Skin epidermis (tissue), 12 donors: ENCODE results near the gene ELMO1.
"Not testable (repeated sequence)": the region's sequence is repeated elsewhere in the genome, so short reads cannot be mapped to it uniquely, and the experiment has no call there.

Experiments
- H3K27ac ChIP-seq, 21 experiments: fragments of 200-600 bp; sonication (generic) in 11 of 21; one replicate each; pipeline ENCODE4 v1.5.0; 2020; ENCODE audit warnings: mild to moderate bottlenecking in 3 of 21, inconsistent platforms in 2 of 21, moderate library complexity in 2 of 21
- H3K4me3 ChIP-seq, 7 experiments: fragments of 200-600 bp; sonication (generic) in 2 of 7; one replicate each; pipeline ENCODE4 v1.5.0; 2020; ENCODE audit warnings: inconsistent platforms in 2 of 7, mild to moderate bottlenecking in 2 of 7, moderate library complexity in 1 of 7

Gene ELMO1

DNA sequence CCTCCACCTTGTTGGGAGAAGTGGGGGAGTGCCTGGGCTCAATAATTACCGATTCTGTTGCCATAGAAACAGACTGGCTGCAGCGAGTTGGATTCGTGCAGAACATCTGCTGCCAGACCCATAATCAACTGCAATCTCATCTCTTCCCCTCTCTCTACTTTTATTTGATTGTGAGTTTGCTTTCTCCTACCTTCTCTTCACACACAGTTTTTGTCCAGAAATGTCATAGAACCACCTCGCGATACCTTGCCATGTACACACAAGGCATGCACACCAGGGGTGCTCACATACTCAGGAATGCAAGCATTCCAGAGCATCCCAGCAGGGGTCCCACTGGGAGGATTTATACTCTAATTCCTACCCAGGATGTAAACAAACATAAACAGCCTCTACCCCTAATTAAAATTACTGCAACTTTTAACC, 462.1 kb downstream of the ELMO1 start:
- Histone ChIP-seq H3K27ac (no peak overlapping the region), H3K4me3 (no peak overlapping the region)

DNA sequence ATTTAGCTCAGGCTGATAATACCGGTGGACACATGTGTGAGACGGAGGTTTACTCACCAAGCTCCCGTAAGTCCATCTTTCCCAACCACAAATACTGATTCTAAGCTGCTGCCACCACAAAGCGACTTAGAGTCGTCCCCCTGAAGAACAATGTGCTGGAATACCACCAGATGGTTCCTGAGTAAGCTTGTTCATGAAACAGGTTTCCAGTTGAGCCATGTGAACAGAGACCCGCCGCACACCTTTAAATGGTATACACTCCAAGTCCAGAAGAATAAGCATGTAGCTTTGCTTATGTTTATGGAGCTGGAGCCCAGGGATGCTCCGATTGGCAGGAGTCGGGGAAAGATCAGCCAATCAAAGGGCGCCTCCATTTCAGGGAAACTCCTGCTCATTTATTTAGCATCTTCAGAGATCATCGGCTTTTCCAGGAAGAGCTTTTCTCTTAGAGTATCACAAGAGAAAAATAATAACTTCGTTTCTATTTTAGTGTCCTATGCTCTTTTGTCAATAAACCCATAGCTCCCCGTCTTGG, 462.7 kb downstream of the ELMO1 start:
- H3K4me3 ChIP-seq, result no peak overlapping the region
- H3K27ac ChIP-seq, result no peak overlapping the region

DNA sequence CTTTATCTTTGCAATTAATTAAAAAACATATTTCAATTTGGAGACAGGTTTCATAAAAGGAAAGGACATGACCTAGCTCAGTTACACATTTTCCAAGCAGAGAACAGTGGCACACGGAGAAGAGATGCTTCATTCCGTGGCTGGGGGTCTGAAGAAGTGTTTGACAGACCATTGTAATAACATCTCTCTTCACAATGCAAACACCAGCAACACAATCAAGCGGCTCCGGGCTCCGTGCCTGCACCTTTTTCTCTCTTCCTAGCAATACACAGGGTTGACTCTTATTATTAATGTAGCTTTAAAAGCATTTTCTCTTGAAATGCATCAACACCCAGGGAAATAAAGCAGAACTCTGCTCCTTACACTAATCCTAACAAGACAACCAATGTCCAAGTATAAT, 463.3 kb downstream of the ELMO1 start:
- no peak overlapping the region for H3K4me3 ChIP-seq
- no peak overlapping the region for H3K27ac ChIP-seq

DNA sequence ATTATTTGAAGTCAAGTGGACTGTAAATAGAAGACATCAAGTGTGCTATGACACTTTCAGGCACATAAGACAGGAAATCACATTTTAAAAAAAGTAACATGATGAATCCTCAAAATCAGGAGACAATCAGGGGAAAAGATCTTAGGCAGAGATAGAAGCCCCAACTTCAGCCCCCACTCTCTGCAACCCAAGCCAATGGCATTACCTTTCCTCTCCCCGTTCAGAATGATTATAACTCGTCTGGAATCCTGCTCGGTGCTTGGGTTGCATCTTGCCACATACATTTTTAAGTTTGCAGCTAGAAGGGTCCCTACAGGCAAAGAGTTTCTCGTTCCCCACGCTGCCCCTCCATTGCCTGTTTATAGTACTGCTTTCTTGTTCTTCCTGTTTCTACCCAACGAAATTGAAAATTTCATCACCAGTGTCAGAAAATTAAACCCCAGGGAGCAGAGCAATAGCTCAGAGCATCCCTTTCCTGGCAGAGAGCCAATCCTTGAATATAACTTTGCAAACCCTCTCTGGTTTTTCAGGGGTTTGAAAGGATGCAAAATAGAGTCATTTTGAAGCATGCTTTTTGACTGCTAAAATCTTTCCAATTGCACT, 463.9 kb downstream of the ELMO1 start:
- no peak overlapping the region for H3K4me3 ChIP-seq
- no peak overlapping the region for H3K27ac ChIP-seq

DNA sequence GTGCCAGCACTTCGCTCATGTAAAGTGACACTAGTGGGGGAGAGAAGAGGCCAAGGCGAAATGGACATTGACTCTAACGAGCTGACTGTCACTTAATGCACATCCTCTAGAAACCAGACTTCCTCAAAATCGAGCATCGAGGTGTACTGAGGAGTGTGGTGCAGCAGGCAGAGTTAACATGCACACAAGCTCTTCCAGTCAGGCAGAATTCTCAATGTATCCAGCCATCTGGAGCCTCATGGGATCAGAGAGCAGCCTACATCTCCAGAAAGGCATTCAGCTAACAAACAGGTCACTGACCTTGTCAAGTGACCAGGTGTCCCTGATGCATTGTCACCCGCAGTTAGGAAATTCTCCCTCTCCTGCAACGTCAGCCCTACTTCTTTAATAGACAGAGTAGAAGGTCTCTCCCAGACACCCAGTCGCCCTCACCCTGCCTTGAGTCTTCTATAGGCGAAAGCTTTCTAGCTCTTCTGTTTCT, 464.6 kb downstream of the ELMO1 start:
- no peak overlapping the region for H3K27ac ChIP-seq
- no peak overlapping the region for H3K4me3 ChIP-seq

DNA sequence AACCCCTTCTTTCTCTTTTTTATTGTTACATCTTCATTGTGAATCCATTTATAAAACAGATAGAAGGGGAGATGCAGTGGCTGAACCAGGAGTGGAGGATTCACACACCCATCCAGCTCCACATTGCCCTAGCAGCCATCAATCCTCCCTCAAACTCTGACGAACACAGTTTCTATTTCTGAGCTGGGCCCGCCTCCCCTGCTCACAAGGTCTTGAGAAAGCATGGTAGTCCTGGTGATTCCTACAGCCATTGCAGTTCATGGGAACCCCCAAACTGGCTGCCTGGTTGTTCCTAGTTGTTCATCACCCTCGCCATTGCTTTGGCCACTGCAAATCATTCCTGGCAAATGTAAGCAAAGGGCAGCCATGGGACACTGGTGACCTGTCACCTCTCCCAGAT, 465.9 kb downstream of the ELMO1 start:
- Histone ChIP-seq H3K27ac (no peak overlapping the region), H3K4me3 (no peak overlapping the region)

DNA sequence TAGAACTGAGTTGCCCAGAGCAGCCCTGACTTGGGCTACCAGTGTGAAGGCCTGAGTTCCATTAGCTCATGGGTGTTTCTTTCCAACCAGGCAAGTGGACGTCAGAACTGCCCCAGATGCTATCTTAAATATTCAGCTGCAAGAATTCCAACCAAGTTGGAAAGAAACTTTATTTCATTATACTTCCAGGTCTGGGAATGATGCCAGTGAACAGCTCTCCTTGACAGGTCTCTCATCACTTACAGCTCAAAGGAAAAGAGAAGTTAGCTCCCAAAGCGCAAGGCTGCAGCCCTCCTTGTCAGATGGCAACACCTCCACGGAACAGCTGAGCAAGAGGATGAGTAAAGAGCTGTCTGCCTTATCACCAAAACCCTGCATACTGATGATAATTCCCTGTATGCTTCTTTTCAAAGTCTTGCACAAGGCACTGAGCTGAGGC, 468.8 kb downstream of the ELMO1 start:
- no peak overlapping the region for H3K4me3 ChIP-seq
- no peak overlapping the region for H3K27ac ChIP-seq

DNA sequence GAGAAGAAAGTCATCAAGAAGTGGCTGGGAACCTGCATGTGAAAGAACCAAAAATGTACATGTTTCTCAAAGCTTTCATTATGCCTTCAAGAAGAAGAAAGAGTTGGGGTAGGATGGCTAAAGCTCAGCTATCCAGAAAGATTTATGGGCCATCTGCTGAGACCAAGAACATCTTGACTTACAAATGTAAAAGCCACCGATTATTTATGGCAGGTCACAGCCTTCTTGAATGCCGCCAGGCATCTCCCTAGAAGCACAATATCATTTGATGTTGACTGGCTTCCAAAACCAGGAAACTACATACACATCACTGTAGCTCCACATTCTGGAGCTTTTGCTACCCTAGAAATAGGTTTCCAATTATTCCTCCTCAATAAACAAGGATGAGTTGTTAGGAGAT, 470.2 kb downstream of the ELMO1 start:
- no peak overlapping the region for H3K27ac ChIP-seq
- H3K4me3 ChIP-seq, result no peak overlapping the region

DNA sequence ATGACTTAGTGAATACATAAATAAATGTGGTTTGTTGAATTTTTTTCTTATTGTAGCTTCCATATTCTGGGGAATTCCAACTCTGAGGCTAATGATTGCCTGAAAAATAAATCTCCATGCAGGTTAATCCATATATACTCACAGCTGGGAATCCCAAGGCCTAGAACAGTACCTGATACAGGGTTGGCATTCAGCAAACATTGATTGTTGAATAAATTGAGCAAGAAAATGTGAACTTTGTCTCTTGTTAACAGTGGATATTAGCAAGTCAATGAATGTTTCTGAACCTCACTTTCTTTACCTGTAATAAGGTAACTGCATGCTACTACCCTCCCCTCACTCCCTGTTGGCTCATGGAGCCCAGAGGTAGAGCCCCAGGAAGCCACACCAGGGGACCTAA, 470.8 kb downstream of the ELMO1 start:
- H3K27ac ChIP-seq, result no peak overlapping the region
- H3K4me3 ChIP-seq, result no peak overlapping the region

DNA sequence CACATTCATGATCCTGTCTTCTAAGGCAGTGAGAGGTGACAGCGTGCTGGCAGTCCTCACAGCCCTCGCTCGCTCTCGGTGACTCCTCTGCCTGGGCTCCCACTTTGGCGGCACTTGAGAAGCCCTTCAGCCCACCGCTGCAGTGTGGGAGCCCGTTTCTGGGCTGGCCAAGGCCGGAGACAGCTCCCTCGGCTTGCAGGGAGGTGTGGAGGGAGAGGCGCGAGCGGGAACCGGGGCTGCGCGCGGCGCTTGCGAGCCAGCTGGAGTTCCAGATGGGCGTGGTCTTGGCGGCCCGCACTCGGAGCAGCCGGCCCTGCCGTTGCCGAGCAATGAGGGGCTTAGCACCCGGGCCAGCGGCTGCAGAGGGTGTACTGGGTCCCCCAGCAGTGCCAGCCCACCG, 475.1 kb downstream of the ELMO1 start:
- H3K27ac ChIP-seq, H3K4me3 ChIP-seq: not testable (repeated sequence)

DNA sequence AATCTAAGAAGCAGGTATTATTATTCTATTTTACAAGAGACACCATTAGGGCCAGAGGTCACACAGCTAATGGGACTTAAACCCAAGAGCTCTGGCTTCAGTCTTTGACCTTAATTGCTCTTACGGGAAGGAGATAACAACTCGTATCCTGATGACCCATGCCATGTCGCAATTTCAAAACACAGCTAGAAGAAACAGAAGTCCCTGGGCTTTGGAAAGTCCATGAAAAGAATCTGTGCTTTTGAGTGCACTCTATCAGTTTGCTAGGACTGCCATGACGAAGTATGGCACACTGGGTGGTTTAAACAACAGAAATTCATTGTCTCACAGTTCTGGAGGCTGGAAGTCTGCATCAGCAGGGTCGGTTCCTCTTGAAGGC, 476.5 kb downstream of the ELMO1 start:
- Histone ChIP-seq H3K27ac (no peak overlapping the region), H3K4me3 (no peak overlapping the region)

DNA sequence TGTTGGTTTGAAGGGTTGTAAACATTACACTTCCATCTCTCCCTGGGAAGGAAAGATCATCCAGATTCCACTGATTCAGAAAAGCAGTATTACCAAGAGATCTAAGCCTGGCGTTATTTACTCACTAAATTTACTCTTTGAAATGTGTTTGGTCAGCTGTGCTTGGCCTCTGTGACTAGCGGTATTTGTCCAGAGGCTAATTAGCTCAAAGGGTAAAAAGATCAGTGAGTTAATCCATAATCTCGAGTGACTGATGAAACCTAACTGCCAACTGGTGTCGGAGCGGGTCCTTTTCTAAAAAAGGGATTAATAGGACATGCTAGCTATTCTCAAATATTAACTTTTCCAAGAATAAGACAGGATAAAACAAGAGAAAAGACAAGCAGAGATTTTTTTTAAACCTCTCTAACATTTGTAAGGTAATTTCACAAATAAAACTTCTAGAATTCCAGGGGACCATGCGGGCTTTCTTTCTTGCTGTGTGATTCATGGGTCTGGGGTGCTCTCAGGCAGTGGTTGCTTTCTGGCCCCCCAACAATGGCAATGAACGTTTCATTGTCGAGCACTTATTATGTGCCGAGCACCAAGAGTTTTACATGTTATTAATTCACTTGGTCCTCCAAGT, 477.0 kb downstream of the ELMO1 start:
- H3K27ac ChIP-seq, result no peak overlapping the region
- no peak overlapping the region for H3K4me3 ChIP-seq

DNA sequence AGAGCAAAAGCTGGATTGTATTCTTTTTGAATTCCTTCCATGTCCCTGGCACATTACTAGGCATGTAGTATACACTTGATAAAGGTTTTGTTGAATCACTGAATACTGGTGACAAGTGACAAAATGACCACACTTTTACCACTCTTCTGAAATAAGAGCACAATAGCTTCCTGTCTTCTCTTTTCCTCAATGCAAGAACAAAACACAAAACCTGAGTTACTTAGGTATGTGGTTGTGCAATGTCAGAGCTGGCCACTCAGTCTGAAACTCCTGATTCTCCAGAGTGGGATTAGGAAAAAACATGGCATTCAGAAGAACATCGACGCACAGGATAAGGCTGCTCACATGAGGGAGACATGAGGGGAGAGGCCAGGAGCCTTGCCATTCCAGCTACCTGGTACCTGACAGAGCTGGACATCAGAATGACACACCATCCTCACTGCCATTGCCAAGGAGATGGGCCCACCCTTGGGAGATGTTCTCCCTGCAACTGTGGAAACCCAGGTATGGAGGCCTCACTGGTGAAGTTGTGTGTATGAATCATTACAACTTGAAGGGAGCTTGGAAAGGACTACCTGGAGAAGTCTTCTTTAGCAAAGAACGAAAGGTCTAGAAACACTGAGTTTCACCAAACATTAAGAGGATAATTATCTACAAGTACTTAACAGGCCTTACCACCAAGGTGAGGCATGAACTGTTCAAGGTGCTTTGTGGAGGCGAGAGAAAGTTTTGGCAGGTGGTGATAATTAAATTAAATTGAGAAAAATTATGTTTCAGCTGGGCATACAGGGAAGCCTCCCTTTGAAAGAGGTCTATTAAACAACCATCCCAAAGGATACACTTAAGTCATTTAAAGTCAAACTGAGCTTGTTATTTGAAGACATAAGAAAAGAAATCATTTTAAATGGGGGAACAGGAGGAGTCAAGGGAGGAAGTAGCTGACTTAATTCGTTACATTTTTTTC, 477.8 kb downstream of the ELMO1 start:
- no peak overlapping the region for H3K4me3 ChIP-seq
- H3K27ac ChIP-seq, result peak overlapping the region in 1 of 21 experiments; percentile 7

DNA sequence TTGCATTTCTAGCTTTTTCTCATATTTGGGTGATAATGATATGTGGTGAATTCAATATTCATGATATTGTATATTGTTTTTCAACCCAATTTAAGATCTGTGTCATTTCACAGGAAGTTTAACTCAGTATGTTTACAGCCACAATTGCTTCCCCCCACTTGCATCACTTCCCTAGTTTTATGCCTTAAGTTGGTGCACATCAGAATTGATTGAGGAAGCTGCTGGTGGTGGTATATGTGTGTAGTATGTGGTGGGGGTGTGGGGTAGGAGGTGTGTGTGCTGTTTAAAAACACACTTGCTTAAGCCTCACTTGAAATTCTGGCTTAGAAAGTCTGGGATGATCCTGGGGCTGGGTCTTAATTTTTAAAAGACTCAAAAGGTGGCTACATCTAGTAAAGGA, 479.3 kb downstream of the ELMO1 start:
- Histone ChIP-seq H3K27ac (no peak overlapping the region), H3K4me3 (no peak overlapping the region)

DNA sequence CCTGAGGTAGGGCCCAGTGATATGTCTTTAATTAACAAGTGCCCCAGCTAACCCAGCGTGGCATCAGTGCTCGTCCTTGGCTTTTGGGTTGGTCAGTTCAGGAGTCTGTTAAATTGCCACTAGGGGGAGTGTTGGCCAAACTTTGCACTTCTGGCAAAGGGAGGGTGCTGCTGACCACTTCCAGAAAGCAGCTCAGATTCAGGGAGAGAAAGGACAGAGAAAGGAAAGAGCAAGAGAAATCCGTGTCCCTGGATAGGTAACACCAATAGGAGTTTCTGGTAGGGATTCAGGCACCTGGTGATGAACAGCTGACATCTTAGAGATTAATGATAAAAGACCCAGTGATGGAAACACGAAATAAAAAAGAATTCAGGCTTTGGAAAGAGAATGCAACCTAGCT, 481.3 kb downstream of the ELMO1 start:
- no peak overlapping the region for H3K4me3 ChIP-seq
- no peak overlapping the region for H3K27ac ChIP-seq

DNA sequence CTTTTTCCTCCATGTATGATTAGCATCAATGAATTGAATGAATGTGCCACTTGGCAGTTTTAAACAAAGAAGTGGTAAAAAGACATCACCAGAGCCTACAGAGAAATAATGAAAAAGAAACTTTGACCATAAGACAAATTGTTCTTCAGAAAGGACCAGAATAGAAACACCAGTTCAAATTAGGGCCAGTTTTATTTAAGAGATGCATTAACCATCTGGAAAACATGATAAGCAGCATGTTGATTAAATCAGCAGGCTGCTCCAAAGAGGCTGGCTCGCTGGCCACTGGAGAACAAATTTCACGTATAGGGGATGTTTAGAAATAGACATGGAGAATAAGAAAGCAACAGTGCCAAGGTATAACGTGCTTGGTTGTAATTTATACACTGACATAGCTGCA, 482.0 kb downstream of the ELMO1 start:
- H3K4me3 ChIP-seq, result no peak overlapping the region
- H3K27ac ChIP-seq, result no peak overlapping the region

DNA sequence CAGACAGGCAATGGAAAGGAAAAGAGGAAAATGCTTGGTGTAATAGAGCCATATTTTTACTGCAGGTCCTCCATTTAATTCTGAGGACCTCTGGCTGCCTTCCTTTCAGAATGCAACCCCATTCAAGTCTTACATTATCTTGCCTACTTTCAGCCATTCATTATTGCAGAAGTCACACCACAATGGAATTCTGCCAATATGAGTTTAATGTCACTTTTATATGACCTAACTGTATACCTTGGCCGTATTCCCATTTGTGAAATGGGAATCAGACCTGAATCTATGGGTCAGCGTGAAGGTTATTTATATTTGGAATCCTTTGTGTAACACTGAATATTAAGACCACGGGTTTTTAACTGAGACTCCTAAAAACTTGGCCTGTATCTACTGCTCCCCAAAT, 482.6 kb downstream of the ELMO1 start:
- Histone ChIP-seq H3K4me3 (no peak overlapping the region), H3K27ac (no peak overlapping the region)

DNA sequence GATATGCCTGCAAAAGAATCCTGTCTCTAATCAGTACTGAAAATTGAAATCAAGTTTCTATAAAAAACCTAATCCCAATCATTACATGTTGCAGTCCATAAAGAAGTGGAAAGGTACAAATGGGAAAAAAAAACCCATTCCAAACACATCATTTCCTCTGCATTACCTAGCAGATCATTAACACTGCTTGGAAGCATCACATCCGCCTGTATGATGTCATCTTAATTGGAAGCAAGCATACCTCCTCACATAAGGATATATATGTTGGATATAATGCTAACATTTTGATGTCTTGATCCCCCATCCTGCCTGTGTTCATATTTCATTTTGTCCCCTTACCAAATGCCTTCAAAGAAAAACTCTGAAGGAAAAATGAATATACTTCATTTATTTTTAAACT, 483.0 kb downstream of the ELMO1 start:
- H3K27ac ChIP-seq, result no peak overlapping the region
- H3K4me3 ChIP-seq, result no peak overlapping the region

DNA sequence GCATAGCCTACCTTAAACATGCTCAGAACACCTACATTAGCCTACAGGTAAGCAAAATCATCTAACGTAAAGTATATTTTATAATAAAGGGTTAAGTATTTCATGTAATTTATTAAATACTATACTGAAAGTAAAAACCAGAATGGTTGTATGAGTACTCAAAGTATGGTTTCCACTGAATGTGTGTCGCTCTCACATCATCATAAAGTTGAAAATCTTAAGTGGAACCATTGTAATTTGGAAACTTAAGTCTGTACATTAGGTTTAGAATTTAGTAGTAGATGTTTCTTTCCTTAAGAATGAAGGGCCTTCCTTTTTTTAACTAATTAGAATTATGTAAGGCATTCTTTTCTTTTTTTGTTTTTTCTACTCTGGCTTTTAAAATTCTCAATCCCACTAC, 484.4 kb downstream of the ELMO1 start:
- Histone ChIP-seq H3K4me3 (no peak overlapping the region), H3K27ac (no peak overlapping the region)

DNA sequence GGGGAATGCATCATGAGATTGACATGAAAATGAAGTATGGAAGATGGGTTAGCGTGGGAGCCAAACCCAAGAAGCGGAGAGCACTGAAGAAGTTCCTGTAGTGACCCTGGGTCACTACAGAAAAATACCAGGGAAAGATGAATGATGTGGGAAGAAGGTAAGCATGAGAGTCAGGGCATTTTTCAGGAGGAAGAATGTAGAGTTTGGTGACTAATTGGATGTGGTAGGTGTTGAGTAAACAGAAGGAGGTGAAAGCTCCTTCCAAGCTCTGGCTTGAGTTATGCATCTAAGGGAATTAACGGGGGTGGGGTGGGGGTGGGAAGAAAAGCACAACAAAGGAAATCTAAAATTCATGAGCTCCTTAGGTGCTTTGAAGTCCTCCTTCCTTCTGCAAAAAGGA, 486.3 kb downstream of the ELMO1 start:
- H3K27ac ChIP-seq, result no peak overlapping the region

DNA sequence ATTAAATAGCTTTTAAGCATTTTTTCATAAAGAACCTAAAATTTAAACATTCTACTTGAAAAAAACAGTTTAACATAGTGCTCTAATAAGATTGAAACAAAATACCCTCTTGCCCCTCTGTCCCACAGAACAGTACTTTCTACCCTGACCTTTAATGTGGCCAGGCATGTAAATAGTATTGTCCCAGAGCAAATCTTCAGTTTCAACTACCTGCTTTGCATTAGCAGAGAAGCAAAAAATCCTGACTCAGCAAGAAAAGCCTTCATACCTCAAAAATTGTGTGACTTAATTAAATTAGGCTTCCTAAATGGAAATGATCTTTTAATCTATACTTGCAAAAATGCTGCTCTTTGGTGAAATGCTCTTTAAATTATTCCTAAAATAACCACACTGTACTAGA, 487.0 kb downstream of the ELMO1 start:
- H3K4me3 ChIP-seq, result no peak overlapping the region
- H3K27ac ChIP-seq, result no peak overlapping the region

More for the DNA sequence above, 486.3 kb downstream of the ELMO1 start:
- no peak overlapping the region for H3K4me3 ChIP-seq
